ENCODE data around the gene PSKH1.

GRCh38 chr16:67930678-67931211 is 37.7 kb downstream of the PSKH1 start:
- TF ChIP-seq POLR2AphosphoS5 (IDR thresholded peaks at IDR 0.05) = no peak
- TF ChIP-seq, protein P1, sequence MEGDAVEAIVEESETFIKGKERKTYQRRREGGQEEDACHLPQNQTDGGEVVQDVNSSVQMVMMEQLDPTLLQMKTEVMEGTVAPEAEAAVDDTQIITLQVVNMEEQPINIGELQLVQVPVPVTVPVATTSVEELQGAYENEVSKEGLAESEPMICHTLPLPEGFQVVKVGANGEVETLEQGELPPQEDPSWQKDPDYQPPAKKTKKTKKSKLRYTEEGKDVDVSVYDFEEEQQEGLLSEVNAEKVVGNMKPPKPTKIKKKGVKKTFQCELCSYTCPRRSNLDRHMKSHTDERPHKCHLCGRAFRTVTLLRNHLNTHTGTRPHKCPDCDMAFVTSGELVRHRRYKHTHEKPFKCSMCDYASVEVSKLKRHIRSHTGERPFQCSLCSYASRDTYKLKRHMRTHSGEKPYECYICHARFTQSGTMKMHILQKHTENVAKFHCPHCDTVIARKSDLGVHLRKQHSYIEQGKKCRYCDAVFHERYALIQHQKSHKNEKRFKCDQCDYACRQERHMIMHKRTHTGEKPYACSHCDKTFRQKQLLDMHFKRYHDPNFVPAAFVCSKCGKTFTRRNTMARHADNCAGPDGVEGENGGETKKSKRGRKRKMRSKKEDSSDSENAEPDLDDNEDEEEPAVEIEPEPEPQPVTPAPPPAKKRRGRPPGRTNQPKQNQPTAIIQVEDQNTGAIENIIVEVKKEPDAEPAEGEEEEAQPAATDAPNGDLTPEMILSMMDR (IDR thresholded peaks at IDR 0.05) = no peak

Data from suprapubic skin (tissue), 3 donors.